KMS-11 (cell line): ENCODE results near the gene RAB11B.
A peak's percentile ranks its signal among the peaks of the same experiment; 100 is the strongest.
"Not testable (repeated sequence)": the region's sequence is repeated elsewhere in the genome, so short reads cannot be mapped to it uniquely, and the experiment has no call there.

ENCODE experiments used
- H2AFZ ChIP-seq: fragments of 200-600 bp; sonication (generic); 2 replicates; pipeline ENCODE4 v1.6.1; 2016; ENCODE audit warnings: antibody characterized with exemption, mixed run types, low read depth
- H3K27ac ChIP-seq: fragments of 200-600 bp; sonication (generic); 2 replicates; pipeline ENCODE4 v1.6.1; 2016; ENCODE audit warnings: mild to moderate bottlenecking, mixed run types
- H3K27me3 ChIP-seq: fragments of 200-600 bp; sonication (generic); 2 replicates; pipeline ENCODE4 v1.6.1; 2017; ENCODE audit warnings: mild to moderate bottlenecking, low read depth, mixed run types, moderate library complexity; ENCODE audit not compliant: insufficient read depth
- H3K36me3 ChIP-seq: fragments of 200-600 bp; sonication (generic); 2 replicates; pipeline ENCODE4 v1.6.1; 2017; ENCODE audit warnings: mild to moderate bottlenecking, mixed run types; ENCODE audit not compliant: insufficient read depth
- H3K4me1 ChIP-seq: fragments of 200-600 bp; sonication (generic); 2 replicates; pipeline ENCODE4 v1.6.1; 2016; ENCODE audit warnings: mild to moderate bottlenecking, low read depth, mixed run types; ENCODE audit not compliant: poor library complexity, severe bottlenecking
- H3K4me2 ChIP-seq: fragments of 200-600 bp; sonication (generic); 2 replicates; pipeline ENCODE4 v1.7.0; 2016; ENCODE audit warnings: mild to moderate bottlenecking, mixed run types
- H3K4me3 ChIP-seq: fragments of 200-600 bp; sonication (generic); IDR thresholded peaks from 2 replicates; pipeline ENCODE4 v1.6.1; 2017; ENCODE audit warnings: low read depth, low read length, mixed read lengths; ENCODE audit not compliant: insufficient read depth
- H3K79me2 ChIP-seq: fragments of 200-600 bp; sonication (generic); 2 replicates; pipeline ENCODE4 v1.6.1; 2016; ENCODE audit warnings: low read depth, mixed run types; ENCODE audit not compliant: insufficient read depth
- H3K9ac ChIP-seq: fragments of 200-600 bp; sonication (generic); 2 replicates; pipeline ENCODE4 v1.6.1; 2016; ENCODE audit warnings: mild to moderate bottlenecking, mixed run types
- H4K20me1 ChIP-seq: fragments of 200-600 bp; sonication (generic); 2 replicates; pipeline ENCODE4 v1.6.1; 2016; ENCODE audit warnings: mild to moderate bottlenecking, mixed run types; ENCODE audit not compliant: insufficient read depth
- CTCF ChIP-seq: fragments of 200-600 bp; sonication (generic); conservative IDR thresholded peaks from 2 replicates; pipeline ENCODE4 v1.6.1; 2017; ENCODE audit warnings: low read depth, mild to moderate bottlenecking, antibody characterized with exemption, low read length, moderate library complexity, mixed read lengths

Gene RAB11B

GRCh38 chr19:8403820-8404109 is 13.6 kb downstream of the RAB11B start:
- Histone ChIP-seq H2AFZ (no peak overlapping the region), H3K36me3 (no peaks in the 10 kb centered on the region), H3K27ac (no peak overlapping the region), H3K27me3 (no peaks in the 10 kb centered on the region), H3K9ac (no peak overlapping the region), H3K79me2 (no peaks in the 10 kb centered on the region), H4K20me1 (no peaks in the 10 kb centered on the region), H3K4me2 (no peak overlapping the region), H3K4me1 (no peaks in the 10 kb centered on the region), H3K4me3 (no peak overlapping the region)
- TF ChIP-seq CTCF = no peak

GRCh38 chr19:8404391-8405151 is 14.4 kb downstream of the RAB11B start:
- no peak for TF ChIP-seq CTCF
- Histone ChIP-seq H3K27ac (no peak overlapping the region), H3K9ac (no peak overlapping the region), H3K4me1 (no peaks in the 10 kb centered on the region), H3K79me2 (no peaks in the 10 kb centered on the region), H3K4me3 (no peak overlapping the region), H4K20me1 (no peaks in the 10 kb centered on the region), H3K36me3 (no peaks in the 10 kb centered on the region), H3K27me3 (no peaks in the 10 kb centered on the region), H2AFZ (no peak overlapping the region), H3K4me2 (no peak overlapping the region)

GRCh38 chr19:8410718-8411117 is 20.6 kb downstream of the RAB11B start:
- H3K9ac ChIP-seq, H3K27me3 ChIP-seq, H4K20me1 ChIP-seq, H2AFZ ChIP-seq, H3K36me3 ChIP-seq, H3K27ac ChIP-seq, H3K4me3 ChIP-seq, H3K79me2 ChIP-seq, H3K4me2 ChIP-seq, H3K4me1 ChIP-seq: not testable (repeated sequence)

GRCh38 chr19:8412783-8413628 is 22.8 kb downstream of the RAB11B start, which contains the start of gene MARCHF2:
TSS of gene MARCHF2 (plus strand) at chr19:8413305. CDS start at chr19:8421841, 8,536 bp downstream.
- peaks cover 6% of the 10 kb centered on the region for H3K4me1 ChIP-seq
- no peaks in the 10 kb centered on the region for H3K79me2 ChIP-seq
- no peak within 1 kb of the TSS for H3K27ac ChIP-seq
- H3K9ac ChIP-seq = peak within 1 kb of the TSS; percentile 46; the same call in 1 of the 2 replicates
- TF ChIP-seq CTCF = peak; percentile 45
- H4K20me1 ChIP-seq = no peaks in the 10 kb centered on the region
- H3K4me3 ChIP-seq = no peak within 1 kb of the TSS
- no peaks in the 10 kb centered on the region for H3K36me3 ChIP-seq
- peak within 1 kb of the TSS; percentile 95 for H3K4me2 ChIP-seq
- H2AFZ ChIP-seq = peak within 1 kb of the TSS; percentile 90
- no peaks in the 10 kb centered on the region for H3K27me3 ChIP-seq
